GM19328 (cell line): ENCODE results near the gene EPYC.

ENCODE experiments used
- ATAC-seq: cut with Tn5 transposase; IDR thresholded peaks from one replicate; pipeline ENCODE4 v1.9.1; 2021; ENCODE audit warnings: mild to moderate bottlenecking, moderate library complexity; ENCODE audit not compliant: unreplicated experiment

The EPYC gene

DNA sequence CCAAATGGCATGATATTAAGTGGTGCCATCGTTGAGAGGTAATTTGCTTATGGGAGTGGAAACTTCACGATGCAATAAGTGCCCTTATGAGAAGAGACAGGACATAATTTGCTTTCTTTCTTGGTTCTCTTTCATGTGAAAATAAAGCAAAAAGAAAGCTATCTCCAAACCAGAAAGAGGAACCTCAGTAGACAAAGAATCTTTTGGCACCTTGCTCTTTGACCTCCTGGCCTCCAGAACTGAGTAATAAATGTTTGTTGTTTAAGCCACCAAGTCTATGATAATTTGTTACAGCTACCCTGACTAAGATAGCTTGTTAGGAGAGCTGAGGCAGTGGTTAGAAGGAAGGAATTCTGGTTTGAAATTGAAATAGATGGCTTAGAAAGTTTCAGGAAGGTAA is 89.4 kb downstream of the EPYC start:
- no peak for ATAC-seq
